Activated CD8-positive, alpha-beta memory T cell treated with anti-CD3 and anti-CD28 coated beads for 1 hour (primary cell): ENCODE results near the gene DPH2.

Experiments
- DNase-seq, 2 donors: peaks; one replicate each; pipeline ENCODE4 v3.0.0-alpha.2; 2020; ENCODE audit warnings: low read depth in 1 of 2; ENCODE audit errors: extremely low read depth in 1 of 2

Gene DPH2

GRCh38 chr1:43981636-43982035 lies 11.8 kb downstream of the DPH2 start:
- no peak for DNase-seq

GRCh38 chr1:43982241-43982640 lies 12.4 kb downstream of the DPH2 start:
- DNase-seq: no peak

- no peak for DNase-seq
Measured at GRCh38 chr1:43982808-43983207, 13.0 kb downstream of the DPH2 start.

DNA sequence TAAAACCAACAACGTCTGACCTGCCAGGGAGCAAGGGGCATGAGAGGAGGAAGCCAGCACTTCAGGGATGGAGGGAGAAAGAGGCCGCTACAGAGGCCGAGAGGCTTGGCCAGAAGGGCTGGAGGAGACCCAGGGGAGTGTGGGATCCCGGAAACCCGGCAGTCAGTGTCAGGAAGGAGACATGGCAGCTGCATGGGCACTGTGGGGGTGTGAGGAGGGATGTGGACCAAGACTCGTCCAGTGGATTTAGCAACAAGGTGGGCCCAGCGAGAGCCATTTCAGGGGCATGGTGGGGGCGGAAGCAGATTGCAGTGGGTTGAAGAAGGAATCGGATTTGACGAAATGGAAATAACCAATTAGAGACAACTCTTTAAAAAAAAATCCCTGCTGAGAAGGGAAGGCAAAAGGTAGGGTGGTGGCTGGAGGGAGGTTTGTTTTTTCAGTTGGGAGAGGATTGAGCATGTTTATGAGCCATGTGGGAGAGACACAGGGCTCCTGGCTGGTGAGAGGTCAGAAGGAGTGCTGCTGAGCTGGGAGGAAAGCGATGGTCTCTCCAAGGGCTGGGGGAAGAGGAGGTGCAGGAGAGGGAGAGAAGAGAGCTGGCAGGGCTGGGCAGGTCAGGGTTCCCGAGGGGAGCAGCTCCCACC lies 13.6 kb downstream of the DPH2 start:
- no peak for DNase-seq

GRCh38 chr1:43984855-43985254 lies 15.0 kb downstream of the DPH2 start:
- DNase-seq: no peak

GRCh38 chr1:43985984-43986595 lies 16.3 kb downstream of the DPH2 start:
- no peak for DNase-seq

DNA sequence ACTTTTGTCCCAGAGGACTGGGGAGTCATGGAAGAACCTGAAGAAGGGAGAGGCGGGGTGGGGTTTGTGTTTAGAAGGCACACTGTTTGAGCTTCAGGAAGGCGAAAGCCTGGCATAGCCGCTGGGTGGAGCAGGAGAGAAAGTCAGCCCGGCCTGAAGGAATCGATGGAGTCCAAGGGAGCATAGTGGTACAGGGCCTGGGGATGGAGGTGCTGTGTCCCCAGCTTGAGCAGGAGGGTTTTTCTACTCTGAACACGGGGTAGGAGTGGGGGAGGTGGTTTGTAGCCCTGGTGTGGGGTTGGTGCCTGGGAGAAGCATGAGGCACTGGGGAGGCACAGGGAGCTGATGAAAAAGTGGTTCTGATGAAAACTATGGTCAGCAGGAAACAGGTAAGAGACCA lies 16.9 kb downstream of the DPH2 start:
- no peak for DNase-seq

DNA sequence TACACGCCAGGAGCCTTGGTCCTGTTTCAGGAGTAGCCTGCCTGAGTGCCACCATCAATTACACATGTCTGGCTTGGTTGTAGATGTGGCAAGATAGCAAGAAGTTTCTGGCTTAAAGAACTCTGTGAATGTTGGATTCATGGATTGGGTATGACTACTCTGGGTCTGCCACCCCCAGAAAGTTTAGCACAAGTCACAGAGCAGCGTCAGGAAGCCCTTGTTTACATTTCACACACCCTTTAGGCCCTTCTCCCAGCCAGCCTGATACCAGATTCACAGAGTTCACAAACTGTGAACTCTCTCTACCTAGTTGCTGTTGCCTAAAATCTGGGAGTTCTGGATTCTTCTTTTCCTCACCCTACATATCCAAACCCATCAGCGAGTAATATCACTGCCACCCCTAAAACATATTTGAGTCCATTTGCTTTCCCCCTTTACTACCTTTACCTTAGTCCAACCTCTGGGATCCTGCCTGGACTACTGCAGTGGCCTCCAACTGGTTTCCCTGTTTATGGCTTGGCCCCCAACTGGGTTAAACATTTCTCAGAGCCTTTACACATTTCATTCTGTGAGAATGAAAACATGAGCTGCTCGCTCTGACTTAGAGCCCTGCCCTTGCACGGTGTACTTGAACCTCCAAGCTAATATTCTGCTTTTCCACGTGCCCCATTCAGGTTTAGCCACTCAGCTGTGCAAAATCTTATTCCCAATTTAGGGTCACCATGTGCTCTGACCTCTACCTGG lies 17.5 kb downstream of the DPH2 start:
- DNase-seq: no peak

DNA sequence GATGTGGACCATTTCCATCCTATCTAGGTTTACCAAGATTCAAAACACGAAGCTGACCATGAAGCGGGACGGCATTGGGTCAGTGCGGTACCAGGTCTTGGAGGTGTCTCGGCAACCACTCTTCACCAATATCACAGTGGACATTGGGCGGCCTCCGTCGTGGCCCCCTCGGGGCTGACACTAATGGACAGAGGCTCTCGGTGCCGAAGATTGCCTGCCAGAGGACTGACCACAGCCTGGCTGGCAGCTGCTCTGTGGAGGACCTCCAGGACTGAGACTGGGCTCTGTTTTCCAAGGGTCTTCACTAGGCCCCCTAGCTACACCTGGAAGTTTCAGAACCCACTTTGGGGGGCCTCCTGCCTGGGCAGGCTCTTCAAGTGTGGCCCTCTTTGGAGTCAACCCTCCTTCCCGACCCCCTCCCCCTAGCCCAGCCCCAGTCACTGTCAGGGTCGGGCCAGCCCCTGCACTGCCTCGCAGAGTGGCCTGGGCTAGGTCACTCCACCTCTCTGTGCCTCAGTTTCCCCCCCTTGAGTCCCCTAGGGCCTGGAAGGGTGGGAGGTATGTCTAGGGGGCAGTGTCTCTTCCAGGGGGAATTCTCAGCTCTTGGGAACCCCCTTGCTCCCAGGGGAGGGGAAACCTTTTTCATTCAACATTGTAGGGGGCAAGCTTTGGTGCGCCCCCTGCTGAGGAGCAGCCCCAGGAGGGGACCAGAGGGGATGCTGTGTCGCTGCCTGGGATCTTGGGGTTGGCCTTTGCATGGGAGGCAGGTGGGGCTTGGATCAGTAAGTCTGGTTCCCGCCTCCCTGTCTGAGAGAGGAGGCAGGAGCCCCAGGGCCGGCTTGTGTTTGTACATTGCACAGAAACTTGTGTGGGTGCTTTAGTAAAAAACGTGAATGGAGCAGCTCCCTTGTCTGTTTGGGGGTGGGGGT lies 20.7 kb downstream of the DPH2 start:
- no peak for DNase-seq

DNA sequence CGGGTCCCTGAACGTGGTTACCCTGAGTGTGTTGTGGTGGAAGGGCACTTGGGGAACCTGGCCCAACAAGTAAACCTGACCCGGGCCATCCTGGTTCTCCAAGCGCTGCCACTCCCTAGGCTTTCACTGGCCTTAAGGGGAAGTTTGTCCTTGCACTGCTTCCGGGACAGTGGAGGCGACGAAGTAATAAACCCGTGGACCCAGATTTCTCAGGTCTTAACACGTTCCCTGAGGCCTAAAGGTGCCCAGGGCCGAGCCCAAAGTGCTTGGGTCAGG lies 21.3 kb downstream of the DPH2 start:
- no peak for DNase-seq

GRCh38 chr1:43991476-43992231 lies 21.8 kb downstream of the DPH2 start, which contains the start of gene CCDC24:
CCDC24 (plus strand) TSS chr1:43991599; CDS start chr1:43991879, 280 bp downstream.
- DNase-seq: peak; percentile 36 to 62

GRCh38 chr1:43992232-43992995 lies 22.6 kb downstream of the DPH2 start:
- DNase-seq: no peak

- DNase-seq: no peak
Measured at GRCh38 chr1:43993206-43993914, 23.6 kb downstream of the DPH2 start.

DNA sequence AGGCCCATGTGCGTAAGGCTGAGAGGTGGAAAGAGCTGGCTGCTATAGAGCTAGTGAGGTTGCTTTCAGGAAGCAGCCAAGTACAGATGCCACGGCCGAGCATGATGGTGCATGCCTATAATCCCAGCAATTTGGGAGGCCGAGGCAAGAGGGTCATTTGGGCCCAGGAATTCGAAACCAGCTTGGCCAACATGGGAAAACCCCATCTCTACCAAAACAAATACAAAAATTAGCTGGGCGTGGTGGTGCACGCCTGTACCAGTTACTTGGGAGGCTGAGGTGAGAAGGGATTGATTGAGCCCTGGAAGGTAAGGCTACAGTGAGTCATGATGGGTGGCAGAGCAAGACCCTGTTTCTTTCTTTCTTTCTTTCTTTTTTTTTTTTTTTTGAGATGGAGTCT lies 24.3 kb downstream of the DPH2 start:
- DNase-seq: no peak

- DNase-seq: no peak
Measured at GRCh38 chr1:43994794-43995790, 25.3 kb downstream of the DPH2 start.

DNA sequence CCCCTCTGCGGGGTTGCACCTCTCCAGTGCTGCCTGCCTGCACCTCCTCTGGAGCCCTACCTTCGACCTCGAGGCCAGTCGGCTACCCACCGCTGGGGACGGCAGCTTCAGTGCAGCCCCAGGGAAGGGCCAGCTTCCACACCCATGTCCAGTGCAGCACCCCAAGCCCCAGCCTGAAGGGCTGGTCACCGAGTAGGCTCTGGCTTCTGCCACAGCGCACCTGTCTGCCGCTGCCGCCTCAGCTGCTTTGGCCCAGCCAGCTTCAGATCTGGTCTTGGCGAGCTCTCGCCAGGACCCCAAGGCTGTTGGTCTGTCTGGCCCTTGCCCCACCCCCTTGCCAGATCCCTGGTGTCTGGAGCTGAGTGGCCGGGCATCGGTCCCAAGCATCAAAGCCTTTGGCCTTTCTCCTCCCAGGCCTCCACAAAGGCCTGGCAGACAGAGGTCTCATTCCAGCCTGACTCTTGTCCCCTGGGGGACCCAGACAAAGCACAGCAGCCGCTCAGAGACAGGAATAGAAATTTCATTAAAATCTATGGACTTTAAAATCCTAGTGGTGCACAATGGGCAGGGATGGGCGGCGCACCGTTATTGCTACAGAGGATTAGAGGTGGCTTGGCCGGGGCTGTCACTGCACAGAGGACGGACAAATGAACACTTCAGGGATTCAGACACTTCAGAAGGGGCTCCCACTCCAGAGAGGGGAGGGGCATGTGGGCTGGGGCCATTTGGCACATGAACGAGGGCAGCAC lies 26.3 kb downstream of the DPH2 start:
- no peak for DNase-seq

GRCh38 chr1:43996733-43997115 lies 26.9 kb downstream of the DPH2 start:
- no peak for DNase-seq
